GM18502 (cell line): ENCODE measurements around the gene VILL.

Experiments
- ATAC-seq: cut with Tn5 transposase; IDR thresholded peaks from one replicate; pipeline ENCODE4 v1.9.1; 2021; ENCODE audit warnings: mild to moderate bottlenecking; ENCODE audit not compliant: unreplicated experiment, poor library complexity

Gene VILL

DNA sequence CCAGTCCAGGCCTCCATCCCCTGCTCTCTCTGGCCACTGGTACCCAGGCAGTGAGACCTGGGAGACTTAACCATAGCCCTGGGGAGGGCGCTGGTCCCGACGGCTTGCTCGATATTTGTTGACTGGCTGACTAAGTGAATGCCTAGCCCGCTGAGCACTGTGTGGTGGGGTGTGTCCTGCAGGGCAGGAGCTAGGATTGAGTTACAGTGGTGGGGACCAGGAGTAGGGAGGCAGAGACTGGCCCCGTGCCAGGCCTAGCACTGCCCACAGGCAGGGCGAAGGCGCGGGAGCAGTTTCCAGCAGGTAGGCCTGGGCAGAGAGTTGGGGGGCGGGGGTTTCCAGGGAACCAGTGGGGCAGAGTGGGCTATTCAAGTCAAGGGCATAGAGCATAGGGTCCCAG is at the start of gene VILL:
Gene VILL (plus strand): TSS at position 260 of the 400 bp plus-strand sequence. CDS start 2,887 bp downstream, outside the sequence.
- no peak for ATAC-seq

DNA sequence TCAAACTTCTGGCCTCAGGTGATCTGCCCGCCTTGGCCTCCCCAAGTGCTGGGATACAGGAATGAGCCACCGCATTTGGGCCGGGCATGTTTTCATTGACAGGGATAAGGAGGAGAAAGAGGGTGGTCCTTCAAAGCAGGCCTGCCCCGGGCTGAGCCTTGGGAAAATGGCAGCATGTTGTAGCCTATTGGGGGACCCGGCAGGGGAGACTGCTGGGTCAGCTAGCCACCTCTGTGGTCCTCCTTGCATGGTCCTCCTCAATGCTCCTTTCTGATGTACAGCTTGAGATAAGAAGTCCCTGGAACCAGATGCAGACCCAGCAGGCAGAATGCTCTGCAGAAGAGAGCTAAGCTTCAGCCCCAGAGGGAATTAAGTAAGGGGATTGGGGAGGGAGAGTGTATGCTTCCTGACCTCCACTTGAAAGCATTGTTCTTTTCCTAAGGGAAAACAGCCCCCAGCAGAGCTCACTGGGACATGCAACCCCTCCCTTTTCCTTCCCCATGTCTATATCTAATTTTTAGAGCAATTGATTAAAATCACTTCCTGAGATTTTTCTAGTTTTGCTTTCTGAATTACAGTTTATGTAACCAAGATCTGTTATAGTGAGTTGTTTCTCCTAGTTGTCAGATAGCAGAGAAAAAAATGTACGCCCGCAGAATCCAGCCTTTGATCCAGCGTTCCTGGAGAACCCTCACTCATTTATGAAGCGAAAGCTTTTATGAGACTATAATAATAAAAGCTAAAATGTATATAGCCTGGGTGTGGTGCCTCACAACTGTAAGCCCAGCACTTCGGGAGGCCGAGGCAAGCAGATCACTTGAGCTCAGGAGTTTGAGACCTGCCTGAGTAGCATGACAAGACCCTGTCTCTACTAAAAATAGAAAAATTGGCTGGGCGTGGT is 48.7 kb upstream of the VILL start:
- no peak for ATAC-seq

DNA sequence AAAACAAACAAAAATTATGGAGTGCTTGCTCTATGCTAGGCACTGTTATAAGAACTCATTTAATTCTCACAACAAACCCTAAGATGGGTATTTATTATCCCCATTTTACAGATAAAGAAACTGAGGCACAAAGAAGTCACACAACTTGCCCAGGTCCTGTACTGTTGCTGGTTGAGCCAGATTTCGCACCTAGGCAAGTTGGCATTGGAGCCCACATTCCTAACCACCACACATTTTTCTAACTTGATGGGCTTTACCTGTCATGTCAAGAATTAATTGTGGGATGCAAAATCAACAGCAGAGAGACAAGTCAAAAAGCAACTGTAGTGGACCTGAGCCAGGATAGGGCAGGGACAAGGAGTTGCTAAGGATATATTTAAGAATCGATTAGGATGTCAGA is 47.9 kb upstream of the VILL start:
- ATAC-seq = no peak

DNA sequence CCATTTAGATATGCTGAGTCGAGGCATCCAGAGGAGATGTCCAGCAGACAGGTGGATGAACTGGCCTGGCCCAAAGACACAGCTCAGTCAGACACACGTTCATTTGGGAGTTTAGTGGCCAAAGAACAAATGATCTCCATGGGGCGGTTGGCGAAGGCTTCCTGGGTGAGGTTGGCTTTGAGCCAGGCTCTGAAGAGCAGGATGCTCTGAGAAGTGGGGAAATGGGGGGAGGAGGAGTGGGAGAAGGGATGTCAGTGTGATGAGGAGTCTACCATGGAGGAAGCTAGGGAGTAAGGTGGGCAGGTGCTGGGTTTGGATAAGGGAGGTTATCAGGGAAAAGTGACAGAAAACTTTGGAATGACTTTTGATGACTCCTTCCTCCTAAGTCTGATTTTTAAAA is 47.5 kb upstream of the VILL start:
- no peak for ATAC-seq

DNA sequence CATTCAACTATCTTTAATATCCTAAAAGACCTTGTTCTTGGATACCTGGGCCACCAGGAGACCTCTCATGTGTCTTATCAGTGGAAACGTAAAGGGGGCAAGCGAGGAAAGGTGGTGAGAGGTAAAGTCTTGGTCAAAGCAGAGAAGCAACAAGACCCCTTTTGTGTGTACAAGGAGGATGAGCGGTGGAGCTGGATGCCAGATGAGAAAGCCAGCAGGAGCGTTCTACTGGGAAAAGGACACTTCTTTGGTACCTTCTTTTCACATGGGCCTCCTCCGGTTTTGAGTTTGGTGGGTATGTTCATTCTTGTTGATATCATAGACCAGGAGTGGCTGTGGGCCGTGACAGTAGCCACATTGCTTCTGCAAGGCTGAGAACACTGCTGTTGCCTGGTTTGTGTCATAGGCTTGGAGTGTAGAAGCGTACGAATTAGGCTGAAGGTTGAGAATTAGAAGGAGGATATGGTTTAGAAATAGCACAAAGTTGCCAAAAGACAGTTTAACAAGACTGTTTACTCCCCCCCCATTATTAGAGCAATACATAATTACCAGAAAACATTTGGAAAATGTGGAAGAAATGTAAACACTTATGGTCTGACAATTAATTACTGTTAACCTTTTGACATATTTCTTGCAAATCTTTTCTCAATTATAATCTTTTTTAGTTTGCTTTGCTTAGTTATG is 46.8 kb upstream of the VILL start:
- no peak for ATAC-seq

DNA sequence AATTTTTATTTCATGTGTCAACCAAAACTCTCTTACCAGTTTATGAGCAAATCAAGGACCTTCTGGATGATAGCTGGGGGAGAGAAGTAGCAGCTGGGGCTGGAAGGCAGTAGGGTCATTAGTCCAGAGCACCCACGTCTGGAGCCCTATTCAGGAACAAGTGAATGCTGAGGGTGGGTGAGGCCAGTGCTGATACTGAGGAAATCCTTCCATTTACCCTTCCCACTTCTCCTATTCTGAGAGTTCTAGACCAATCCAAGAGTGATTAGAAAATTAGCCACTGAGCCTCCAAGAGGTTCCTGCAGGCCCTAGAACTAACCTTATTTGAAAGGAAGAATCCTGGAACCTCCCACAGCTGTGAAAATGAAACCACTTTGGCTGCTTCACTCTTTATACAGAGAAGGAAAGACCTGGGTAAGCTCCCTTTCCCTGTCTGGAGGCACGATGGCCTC is 46.2 kb upstream of the VILL start:
- ATAC-seq = no peak

DNA sequence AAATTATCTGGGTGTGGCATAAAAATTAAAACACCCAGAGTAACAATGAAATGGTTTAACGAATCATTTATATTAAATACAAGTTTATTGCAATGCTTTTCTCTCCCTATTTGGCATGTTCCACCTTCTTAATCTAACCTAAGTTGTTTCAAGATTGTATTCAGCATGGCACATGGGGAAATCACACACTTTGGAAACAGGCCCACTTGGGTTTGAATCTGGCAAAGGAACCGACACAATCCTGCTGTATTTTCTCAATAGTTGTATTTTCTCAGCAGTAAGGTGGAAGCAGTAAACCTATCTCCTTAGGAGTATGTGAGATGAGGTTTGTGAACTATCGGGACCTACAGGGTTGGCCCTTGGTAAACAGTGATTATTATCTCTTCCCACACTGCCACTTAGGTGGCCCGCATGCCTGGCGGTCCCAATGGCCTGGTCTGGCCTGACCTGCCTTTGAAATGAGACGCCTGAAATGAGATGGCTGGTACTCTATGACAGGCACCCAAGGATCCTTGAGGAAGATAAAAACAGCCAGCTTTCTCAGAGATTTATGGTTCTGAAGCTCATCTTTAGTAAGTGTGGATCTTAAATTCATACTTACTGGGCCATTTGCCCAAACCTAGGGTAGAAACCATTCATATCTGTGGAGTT is 45.3 kb upstream of the VILL start:
- no peak for ATAC-seq

DNA sequence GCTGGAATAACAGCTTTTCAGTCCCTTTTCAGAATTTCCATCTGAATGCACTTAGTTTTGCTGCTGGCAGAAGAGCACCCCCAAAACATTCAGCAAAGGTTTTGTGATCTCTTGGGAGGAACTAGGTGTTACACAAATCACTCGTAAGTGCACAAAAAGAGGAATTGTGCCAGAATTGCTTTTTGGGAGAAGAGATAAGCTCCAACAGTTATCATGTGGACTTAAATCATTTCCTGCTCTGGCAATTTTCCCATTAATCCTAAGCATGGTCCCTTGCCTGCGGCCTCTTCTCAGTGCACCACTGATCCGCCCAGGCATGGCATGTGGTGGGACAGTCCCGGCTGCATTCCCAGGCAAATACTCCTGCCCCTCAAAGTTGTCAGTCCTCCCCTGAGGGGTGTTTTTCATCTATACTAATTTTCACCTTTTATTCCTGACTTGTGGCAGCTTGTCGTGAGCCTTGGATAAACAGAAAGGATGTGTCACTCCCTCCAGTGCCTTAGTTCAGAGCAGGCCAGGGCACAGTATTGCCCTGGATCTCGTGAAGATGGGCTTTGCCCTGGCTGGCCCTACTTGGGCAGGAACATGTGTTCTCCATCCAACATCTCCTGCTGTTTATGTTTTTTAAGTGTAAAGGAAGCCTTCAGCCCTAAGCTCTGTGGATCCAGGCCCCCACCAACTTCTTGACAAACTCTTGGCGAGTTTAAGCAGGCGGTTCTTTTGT is 44.6 kb upstream of the VILL start:
- no peak for ATAC-seq

DNA sequence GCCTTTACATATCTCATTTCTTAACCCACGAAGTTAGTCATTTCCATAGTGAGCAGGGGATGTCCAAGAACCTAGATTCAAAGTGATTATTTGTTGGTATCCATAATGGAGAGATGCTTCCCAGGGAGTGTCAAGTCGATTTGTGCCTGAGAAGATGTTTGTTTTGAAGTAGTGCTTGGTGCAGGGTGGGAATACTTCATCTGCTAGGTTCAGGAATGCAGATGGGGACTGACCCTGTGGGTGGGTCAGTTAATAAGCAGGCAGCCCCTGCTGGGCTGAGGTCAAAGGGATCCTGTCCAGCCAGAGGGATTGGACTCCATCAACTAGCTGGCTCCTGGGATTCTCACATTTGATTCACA is 44.1 kb upstream of the VILL start:
- no peak for ATAC-seq

DNA sequence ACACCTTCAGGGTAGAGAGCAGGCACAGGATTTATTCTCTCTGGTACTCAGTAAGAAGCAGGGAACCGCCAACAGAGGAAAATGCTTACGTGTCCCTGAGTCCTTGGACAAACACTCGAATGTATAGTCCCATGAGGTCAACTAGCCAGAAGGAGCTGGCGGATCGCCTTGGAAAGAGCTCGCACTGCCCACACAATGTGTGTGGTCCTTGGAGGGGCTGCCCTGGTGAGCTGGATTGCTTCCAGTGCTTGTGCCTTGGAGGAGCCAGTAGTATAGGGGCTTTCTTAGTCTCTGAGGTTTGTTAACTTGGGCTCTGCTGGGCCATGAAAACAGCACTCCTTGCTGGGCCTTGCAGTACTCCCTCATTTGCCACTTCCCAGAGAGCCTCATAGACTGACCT is 40.7 kb upstream of the VILL start:
- no peak for ATAC-seq

DNA sequence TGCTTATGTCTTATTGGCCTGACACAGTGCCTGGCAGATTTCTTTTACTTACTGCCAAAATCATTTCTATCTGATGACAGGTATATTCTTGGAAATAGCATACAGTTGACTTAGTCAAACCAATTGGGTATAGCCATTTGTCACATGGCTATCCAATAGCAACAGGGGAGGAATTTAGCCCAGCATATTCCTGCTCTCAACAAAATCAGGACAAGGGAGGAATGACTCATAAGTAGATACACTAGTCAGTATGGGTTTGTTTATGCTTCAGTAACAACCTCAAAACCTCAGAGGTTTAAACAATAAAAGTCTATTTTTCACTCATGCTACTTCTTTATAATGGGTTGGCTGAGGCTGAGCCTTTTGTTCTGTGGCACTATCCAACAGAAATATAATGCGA is 38.0 kb upstream of the VILL start:
- no peak for ATAC-seq

DNA sequence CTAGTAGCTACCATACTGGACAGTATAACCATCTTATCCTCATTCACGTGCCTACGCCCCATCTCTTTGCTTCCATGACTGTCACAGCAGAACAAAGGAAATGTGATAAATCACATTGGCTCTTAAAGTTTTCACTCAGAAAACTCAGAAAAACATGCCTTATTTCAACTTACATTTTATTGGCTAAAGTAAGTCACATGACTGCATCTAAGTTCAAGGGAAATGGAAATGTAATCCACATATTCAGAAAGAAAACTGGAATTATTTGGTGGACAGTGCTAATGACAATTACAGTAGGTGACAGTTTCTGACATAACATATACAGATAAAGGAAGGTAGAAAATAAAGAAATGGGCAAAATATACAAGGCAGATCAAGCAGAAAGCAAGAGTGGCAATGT is 37.4 kb upstream of the VILL start:
- ATAC-seq = no peak

DNA sequence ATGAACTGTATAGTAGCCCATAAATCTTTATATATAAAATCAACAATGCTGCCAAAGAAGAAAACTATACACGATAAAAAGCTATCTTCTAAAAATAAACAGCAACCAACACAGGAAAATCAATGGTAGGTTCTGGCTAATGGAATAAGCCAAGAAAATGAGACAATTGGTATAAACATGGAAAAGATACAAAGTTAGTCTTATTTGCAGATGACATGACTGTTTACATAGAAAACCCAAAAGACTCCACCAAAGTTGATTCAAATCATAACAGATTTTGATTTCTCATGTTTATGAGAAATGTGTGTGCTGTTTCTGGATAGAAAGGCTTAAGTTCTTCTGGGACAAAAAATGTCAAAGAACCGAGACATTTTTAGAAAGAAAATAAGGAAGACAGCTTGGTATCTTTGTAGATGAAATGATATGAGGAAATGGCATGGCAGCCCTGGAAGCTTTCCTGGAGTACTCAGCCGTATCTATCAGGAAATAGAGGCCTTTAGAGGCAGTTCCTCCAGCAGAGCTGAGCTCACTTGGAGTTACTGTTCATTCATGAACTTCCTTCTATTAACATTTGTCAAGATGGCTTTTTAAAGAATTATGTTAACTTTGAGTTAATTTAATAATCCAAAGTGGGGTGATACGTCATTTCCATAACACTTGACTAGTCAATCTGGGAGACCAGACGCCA is 36.7 kb upstream of the VILL start:
- no peak for ATAC-seq

DNA sequence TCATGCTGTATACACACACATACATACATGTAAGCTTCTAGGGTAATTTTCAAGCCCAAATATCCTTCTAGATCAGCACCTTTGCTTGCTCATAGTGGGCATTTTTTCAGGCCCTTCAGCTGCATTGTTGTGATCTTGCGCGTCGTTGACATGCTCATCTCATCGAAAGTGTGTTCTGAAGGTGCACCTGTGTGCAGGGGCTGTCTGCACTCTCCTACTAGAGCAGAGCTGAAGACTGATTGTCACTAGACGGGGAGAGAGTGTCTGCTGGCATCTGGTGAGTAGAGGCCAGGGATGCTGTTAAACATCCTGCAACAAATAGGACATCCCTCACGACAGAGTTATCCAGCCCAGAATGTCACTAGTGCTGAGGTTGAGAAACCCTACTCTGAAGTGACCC is 35.7 kb upstream of the VILL start:
- no peak for ATAC-seq

DNA sequence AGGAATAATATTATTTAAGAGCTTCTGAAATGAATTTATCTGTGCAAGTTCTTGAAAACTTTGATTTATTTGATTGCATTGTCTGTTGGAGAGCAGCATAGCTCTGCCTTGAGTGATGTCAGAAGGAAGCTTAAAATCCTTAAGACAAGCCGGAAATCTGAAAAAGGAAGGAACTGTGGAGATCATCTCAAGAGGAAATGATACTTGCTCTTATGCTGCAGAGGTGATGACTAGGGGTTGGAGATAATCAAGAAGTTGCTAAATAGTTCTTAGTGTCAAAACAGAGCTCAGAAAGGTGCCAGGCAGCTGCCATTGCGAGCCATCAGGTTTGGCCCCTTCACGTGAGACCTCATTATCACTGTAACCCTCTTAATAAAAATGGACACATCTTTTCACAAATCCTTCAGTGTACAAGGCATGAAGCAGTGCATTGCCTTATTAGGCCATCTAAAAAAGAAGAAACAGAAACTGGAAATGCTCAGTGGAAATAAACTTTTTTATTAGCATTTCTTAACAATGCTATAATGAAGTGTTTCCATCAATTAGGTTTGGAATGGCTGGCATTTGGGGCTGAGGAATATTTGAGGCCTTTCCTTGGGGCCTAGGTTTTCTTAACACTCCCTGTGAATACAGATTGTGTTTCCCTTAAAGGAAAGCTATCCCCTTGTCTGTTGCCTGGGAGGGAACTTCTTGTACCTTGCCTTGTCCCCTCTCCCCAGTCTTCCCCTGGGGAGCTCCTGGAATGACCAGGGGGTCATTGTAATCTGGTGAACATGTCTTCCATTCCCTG is 34.5 kb upstream of the VILL start:
- ATAC-seq = no peak

DNA sequence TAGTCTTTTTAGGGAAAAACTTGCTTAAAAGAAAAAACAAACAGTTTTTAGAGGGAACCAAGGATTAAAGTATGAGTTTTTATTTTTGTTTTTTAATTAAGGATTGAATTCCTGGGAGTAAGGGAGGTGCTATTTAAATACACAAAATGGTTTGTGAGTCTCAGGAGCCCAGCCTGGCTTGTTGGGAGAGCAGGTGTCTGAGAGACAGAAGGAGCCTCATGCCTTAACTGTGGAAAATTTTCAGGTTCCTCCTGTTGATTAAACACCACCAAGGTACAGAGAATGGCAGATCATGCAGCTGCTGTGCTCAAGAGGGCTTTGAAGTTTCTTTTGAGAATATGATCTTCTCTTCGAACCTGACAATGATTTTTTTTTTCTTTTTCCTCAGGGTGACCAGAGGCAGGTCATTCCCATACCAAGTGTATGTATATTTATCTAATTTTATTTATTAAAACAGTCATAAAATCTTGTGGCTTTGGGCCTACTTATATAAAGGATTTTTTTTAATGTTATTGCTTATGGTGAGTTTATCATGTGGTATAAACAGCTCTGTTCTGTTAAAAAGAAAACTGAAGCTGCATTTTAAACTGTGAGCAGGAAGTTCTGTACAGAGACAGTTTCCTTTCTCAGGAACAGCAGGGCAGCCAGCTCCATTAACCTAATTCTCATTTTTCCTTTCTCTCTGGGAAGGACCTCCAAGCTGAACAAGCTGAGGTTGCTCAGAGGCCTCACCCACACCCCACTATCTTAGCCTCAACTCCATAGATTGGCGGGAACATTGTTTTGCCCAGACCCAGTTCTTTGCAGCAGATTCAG is 33.7 kb upstream of the VILL start:
- ATAC-seq = no peak

DNA sequence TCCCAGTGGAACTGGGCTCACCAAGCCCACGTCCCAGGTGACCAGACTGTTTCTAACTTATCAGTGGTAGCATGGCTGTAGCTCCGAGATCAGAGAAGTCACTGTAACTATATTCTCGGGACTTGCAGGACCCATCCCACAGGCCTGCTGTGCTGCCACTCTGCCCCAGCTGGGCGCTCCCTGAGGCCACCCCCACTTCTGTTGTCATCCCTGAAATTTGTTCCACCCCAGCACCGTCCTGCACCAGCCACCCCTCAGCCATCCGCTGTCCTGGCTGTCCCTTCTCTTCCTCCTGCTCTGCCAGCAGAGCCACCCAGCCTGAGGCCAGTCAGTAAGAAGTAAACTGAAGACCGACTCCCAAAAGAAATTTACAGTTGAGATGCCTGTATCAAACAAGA is 33.0 kb upstream of the VILL start:
- ATAC-seq = no peak

DNA sequence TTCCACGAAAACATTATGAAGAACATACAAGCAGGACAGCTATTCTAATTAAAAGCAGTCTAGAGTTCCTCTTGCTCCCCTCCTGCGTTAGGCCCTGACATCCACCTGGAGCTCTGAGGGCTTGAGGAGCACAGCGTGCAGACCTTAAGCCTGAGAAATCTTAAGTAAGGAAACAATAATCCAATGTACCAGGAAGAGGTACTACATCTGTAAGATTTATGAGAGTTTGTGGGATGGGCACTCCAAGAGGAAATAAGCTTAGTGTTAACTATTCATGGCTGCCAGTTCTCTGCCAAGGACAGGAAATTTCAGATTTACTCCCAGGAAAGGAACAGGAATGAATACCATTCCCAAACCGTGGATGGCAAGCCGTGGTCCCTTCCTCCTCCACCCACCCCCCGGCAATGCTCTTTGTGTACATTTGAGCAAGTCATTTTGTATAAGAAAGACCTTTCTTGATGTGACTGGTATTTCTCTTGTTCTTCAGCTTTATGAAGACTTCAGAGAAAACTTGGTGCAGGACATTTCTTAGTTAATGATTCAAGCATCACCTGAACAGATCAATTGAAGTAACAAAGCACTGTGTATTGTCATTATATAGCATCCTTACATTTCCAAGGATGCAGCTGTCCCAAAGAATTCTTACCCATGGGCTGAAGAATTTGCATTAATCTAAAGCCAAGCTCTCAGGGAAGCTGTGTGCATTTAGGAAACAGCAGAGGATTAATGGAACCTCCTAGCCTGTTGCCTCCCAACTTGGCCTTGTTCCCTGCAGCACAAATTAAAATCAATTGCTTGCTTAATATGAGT is 28.8 kb upstream of the VILL start:
- no peak for ATAC-seq
